GM18861 (cell line): Measurements from ENCODE around the gene TEDC1.

Experiments used
- ATAC-seq: cut with Tn5 transposase; IDR thresholded peaks from one replicate; pipeline ENCODE4 v1.9.1; 2021; ENCODE audit not compliant: unreplicated experiment

The TEDC1 gene

DNA sequence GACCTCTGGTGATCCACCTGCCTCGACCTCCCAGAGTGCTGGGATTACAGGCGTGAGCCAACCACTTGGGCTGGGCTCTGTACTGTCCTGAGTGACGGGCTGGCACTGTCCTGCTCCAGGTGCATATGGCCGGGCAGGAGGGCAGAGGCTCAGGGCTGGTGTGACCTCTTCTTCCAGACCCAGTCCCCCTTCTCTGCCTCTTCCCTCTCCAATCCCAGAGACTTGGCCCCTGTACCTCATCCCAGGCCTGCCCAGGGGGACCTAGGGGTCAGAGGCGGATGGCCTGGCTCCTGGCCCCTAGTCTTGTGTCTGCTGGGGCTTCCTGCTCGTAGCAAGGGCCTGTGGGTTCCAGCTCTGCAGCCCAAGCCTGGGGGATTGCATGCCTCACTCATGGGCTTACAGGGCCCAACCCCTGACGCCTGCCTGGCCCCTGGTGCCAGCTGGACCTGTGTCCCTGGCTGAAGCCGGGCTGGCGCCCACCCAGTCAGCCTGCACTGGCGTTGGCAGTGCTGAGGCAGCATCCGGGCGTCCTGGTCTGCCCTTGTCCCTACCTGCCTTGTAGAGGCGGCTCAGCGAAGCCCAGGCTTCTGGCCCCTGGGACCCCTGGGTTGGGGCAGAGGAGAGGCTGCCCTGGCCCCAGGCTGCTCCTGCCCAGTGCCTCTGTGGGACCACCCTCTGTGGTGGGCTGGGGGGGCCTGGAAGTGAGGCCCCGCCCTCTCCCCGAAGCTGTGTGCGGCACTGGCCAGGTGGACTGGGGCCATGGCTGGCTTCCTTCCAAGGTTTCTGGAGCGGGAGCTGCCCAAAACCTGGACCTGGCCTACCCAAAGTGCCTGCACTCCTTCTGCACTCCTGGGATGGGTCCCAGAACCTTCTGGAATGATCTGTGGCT is 4.3 kb downstream of the TEDC1 start:
- ATAC-seq, result no peak

DNA sequence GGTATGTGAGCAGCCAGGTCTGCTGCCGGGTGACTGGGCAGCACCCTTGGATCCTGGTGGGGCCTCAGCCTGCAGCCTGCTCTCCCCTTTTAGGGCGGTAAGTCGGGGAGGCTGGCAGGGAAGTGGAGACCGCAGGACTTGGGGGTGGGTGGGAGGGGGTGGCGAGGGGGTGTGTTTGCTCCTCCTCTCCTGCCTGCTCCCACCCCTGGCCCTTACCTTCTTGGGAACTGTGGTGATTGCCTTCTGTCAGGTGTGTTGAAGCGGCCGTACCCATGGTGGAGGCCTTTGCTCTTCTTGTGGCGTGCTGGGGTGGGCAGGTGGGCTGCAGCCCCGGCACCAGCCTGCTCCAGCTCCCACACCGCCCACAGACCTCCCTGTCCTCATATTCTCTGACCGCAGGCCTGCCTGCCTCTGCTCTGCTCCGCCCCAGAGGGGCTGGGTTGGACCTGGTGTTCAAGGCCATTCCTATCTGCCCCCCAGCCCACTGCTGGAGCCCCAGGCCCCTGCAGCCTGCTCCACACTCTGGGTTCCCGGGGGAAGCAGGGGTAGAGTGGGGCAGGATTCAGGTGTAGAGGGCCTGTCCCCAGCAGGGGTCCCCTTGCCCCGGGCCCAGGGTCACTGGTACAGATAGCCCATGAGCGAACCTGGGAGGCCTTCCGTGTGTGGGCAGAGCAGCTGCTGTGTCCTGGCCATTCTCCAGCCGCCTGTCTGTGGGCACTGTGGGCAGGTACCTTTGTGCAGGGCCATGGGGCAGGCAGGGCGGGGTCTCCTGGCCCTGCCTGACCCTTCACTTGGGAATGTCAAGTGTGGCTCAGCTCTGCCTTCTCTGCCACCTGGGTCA is 5.2 kb downstream of the TEDC1 start:
- no peak for ATAC-seq

DNA sequence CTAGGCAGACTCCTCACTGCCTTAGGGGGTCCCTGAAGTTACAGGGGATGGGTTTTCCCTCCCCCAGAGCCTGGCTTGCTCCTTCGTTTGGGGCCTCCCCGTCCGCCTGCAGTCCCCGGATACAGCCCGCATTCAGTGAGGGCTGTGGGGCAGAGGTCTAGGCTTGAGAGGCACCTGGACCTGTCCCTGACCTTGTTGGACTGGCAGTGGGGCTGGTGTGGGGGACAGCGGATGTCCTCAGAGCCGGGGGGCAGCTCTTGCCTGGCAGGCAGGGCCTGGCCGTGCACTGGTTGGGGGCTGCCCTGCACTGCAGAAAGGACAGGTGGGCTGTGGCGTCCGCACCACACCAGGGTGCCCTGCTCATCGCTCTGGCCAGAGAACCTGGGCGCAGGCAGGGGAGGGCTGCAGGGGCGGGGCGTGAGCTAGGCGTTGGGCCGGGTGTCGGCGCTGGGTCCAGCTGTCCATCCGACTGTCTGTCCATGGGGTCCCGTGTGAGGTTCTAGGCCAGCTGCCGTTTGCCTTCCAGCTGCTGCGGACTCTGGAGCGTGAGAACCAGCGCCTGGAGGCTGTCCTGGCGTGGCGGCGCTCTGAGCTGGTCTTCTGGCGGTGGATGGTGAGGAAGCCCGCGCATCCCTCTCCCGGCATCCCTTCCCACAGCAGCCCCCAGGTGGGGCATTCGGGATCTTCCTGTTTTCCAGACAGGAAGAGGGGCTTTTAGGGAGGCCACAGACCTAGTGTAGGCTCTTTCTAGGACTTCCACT is 6.0 kb downstream of the TEDC1 start:
- ATAC-seq, result no peak

DNA sequence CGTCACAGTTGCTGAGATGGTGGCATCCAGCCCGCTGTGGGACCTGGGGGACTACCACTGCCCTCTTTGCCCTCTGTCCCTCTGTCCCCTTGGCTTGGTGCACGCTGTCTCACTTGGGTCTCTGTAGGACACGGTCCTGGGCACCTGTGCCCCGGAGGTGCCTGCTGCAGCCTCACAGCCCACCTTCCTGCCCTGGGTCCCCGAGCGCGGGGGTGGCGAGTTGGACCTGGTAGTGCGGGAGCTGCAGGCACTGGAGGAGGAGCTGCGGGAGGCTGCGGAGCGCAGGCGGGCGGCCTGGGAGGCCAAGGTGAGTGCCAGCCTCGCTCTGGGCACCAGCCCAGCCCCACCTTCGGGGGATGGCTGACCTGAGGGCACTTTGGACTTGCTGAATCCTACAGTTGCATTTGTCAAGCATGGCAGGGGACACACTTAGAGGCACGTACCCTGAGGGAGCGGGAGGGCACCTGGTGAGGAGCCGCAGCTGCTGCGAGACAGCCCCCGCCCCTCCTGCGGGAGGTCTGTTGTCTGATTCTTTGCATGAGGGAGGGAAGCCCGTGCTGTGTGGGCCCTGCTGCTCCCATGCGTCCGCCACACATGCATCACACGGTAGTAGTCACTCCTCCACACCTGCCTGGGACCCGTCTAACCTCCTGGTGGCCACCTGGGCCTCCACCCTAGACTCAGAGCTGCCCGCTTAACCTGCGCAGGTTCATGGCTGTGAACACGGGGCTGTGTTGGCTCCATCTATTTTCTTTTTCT is 6.8 kb downstream of the TEDC1 start:
- ATAC-seq, result no peak

DNA sequence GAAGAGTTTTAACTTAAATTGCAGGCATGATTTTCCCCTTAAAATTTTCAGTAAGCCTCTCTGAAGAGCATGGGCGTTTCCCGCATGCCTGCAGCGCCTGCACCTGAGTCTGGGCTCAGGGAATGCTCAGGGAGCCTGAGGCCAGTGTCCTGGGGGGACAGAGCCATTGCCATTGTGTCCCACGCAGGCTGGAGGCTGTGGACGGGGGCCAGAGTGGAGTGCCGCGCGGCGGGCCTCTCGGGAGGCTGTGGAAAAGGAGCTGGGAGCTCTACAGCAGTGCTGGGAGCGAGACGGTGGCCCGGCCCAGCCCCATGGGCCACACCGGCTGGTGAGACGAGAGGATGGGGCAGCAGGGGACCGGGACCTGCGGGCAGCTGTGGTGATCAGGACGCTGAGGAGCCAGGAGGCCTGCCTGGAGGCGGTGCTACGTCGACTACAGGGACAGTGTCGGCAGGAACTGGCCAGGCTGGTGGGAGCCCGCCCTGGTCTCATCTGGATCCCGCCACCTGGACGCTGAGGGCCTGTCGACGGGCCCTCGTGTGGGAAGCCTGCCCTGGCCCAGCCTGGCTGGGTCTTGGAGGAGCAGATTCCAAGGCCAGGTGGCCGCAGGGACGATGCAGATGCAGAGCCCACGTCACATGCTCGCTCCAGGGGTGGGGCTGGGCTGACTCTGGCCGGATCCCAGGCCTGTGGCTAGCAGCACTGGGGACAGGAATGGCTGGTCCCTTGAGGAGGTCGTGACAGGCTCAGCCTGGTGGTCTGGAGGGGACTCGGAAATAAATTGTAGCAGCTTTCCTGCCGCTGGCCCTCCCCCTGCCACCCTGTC is 7.6 kb downstream of the TEDC1 start:
- no peak for ATAC-seq

DNA sequence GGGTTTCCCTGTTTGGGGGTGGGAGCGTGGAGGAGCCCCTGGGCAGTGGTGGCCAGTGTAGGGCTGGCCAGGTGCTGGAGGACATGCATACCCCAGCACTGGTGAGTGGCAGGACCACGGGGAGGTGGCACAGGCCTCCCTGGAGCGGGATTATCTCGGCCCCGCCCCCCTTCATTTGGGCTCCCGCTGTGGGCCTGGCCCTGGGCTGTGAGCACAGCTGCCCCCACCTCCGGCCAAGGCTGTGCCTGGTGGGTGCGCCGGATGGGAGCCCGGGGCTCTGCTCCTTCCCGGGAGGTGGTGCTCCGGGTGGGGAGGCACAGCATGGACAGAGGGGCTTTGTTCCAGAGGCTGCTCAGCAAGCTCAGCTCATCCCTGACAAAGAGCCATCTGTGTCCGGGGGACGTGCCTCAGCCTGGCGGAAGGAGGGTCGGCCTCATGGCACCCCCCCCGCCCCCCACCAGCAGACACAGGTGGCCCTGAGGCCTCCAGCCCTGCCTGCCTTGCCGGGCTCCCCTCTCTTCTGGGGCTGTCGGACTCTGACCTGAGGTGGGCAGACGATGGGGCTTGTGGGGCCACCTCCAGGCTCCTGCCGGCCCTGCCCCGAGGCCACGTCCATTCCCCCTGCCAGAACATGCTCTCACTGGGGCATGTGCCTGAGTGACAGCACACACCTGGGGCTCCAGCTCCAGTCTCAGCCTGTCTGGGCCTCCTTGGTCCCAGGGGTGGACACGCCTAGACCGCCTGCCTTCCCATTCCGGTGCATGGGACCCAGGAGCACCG is 8.4 kb downstream of the TEDC1 start:
- ATAC-seq, result no peak

DNA sequence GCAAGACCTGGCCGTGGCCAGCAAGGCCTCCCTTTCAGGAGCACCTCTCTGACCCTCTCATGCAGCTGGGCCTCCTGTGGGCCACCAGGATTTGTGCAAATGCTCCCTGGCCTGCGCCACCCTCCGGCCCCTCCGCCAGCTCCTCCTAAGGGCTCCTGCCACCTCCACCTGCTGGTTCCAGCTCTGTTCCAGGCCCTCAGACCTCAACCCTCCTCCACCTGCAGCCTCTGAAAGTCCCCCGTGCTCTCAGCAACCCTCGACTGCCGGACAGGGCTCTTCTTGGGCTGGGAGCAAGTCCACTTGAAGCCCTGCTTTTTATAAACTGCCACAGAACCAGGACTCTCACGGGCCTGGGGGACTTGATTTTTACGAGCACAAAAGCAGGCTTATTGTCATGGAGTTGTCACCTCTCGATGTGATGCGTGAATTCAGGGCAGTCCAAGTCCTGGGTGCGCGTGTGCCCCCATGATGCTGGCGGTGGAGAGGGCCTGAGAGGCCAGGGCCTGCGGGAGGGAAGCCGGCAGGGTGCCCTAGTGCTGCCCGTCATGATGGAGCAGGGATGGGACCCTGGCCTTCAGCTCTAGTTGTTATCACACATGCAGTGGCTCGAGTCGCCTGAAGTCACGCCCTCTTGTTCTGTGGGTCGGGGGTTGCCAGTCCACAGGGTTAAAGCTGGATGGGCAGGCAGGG is 9.1 kb downstream of the TEDC1 start:
- ATAC-seq, result no peak

DNA sequence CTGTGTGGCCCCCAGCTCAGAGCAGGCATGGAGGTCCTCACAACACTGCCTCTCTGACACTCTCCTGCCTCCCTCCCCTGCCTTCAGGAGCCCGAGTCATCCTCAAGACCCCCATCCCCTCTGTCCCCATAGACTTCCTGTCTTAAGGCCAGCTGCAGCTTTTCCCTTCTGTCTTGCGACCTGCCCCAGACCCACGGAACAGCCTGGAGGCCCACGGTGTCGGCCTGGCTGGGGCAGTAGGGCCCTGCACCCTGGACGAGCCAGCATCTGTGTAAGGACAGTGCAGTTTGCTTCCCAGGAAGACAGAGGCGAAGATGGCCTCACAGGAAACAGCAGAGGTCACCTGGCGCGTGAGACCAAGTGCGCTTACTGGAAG is 9.7 kb downstream of the TEDC1 start:
- ATAC-seq, result no peak

DNA sequence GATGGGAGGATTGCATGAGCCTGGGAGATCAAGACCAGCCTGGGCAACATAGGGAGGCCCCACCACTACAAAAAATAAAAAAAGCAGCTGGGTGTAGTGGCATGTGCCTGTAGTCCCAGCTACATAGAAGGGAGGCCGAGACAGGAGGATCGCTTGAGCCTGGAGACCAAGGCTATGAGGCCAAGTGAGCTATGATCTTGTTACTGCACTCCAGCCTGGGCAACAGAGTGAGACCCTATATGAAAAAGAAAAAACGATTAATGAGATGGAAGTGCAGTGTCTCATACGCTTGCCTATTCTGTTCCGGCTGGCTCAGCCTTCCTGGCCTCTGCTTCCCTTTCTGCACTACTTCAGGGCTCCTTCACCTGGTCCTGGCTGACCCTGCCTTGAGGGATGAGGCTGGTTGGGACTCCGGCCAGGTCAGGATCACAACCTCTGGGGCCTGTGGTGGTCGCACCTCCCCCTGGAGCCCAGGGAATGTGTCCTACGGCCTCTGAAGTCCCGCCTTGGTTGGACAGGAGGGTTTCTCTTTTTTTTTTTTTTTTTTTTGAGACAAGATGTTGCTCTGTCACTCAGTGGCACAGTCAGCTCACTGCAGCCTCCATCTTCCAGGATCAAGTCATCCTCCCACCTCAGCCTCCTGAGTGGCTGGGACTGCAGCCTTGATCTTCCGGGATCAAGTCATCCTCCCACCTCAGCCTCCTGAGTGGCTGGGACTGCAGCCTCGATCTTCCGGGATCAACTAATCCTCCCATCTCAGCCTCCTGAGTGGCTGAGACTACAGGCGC is 10.7 kb downstream of the TEDC1 start:
- no peak for ATAC-seq

DNA sequence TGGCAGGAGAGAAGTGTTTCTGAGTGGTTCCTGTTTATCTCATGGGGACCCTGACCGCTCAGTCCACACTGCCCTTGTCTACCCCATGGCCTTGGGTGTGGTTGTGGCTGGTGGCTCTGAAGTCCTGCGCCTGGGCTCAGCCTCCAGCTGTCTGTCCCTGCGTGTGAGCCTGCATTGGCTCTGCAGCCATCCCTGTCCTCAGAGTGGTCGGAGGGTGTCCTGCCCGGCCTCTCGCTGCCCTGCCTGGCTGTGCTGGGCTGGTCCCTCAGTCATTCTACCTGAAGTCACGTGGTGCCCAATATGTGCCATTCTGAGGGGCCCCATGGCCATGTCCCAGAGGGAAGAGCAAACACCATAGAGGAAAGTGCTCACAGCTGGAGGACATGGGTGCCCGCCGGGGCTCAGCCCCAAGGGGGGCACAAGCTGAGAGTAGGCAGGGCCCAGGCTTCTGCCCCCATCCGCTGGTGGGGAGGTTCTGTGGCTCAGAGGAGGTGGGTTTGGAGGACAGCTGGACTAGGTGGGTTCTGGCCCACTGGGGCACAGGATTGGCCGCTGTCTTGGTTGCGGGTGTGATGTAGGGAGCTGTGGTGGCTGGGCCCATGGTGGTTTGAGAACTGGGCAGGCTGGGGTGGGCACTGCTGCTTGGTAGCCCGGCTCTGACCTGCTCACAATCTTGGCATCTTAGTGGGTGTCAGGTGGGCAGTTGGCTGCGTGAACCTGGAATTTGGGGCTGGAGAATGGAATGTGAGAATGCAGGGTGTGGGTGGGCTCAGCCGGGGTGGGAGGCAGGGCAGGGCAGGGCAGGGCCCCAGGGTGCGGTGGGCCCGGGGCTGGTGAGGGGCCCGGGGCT is 11.6 kb downstream of the TEDC1 start:
- no peak for ATAC-seq

DNA sequence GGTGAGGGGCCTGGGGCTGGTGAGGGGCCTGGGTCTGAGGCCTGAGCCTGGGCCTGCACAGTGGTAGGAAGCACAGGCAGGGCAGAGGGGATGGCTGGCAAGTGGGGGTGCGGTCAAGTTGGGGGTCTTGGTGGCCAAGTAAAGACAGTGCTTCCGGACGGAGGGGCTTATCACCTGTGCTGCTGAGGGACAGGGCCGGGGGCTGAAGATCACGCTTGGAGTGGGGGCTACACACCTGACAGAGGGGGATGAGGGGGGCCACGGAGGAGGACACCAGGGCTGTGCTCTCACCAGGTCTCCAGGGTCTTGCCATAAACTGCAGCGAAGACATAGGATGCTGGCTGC is 12.2 kb downstream of the TEDC1 start:
- no peak for ATAC-seq

DNA sequence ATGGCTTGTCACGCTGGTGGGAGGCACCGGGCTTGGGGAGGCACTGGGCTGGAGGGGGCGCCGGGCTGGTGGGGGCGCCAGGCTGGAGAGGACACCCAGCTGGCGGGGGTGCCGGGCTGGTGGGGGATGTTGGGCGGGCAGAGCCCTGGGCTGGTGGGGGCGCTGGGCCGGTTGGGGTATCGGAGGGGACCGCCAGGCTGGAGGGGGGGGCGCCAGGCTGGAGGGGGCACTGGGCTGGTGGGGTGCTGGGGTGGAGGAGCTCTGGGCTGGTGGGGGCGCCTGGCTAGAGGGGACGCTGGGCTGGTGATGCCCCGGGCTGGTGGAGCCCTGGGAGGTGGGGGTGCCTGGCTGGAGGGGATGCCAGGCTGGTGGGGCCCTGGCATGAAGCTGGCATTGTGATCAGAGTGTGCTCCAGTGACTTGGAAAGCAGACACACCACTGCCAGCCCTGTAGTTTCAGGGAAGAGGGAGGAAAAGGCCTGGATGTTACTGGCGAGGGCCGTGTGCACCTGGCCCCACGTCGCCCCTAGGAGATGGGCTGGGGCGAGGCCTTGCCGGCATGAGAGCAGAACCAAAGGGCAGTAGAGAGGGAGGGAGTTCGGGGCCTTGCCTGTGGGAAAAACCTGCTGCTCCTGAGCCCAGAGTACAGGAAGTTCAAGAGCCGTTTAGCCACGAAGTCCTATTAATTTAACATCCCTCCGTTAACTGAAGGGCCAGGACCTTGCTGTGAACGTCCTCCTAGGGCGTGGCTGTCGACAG is 13.1 kb downstream of the TEDC1 start:
- no peak for ATAC-seq

DNA sequence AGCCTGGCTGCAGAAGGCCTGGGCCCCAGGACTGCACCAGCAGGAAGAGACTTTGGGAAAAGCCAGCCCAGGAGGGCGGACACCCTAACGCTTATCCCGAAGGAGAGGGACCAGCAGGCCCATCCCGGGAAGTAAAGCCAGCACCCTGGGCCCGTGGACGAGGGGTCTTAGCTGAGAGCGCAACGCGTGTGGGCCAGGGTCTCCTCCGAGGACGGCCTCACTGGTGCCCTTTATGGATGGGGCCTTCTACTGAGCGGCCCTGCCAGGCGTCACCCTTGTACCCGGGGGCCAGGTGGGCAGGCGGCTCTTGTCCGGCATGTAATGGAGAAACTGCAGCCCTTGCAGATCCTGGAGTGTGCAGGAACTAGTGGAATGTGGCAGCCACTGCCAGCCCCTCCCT is 14.1 kb downstream of the TEDC1 start:
- no peak for ATAC-seq

DNA sequence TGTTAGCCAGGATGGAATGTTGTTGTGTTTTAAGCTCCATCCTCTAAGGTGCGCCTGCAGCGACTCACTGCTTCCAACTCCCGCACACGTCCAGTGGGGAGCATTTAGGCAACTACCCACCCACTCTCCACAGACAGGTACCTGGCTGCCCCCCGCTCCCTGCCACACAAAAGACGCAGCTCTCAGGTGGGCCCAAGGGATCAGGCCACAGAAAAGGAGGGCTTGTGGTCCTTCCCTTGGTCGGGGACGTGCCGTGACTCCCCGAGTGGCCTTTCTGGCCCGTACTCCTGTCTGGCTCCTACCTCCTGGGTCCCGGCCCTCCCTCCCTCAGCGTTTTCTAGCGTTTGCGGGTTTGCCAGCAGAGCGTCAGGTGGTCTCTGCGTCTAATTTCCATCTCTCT is 16.2 kb downstream of the TEDC1 start:
- ATAC-seq, result no peak

DNA sequence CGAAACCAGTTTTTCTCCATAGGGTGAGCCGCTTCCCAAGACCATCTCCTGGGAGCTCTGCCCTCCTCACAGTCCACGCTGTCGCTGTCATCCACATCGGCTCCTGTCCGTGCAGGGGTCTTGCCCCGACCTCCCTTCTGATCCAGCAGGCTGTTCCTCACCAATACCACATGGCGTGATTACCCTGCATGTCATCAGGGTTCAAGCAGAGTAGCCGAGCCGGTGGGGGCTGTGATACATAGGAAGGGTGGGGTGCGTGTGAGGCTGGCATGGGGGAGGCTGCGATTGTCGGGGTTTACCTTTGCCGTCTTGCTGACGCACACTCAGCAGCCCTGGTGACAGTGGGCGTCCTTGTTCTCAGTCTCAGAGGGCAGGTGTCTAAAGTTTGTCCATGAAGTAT is 17.0 kb downstream of the TEDC1 start:
- no peak for ATAC-seq

DNA sequence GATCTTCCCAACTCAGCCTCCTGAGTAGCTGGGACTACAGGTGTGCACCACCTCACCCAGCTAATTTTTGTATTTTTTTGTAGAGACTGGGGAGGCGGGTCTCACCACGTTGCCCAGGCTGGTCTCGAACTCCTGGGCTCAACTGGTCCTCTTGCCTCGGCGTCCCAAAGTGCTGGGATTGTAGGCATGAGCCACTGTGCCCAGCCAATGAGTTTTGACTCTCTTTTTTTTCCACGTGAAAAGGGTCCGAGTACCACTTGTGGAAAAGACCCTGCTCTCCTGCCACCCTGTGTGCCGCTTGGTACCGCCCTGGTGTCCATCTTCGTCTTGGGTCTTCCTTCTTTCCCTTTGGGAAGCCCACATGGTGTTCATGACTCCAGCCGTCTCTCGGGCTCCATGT is 17.6 kb downstream of the TEDC1 start:
- ATAC-seq, result no peak
